GM12864 (cell line): ENCODE measurements around the gene TCF23.
"Not testable (repeated sequence)": the region's sequence is repeated elsewhere in the genome, so short reads cannot be mapped to it uniquely, and the experiment has no call there.

Experiments
- DNase-seq: peaks from one replicate; pipeline ENCODE4 v3.0.0-alpha.2; 2011; ENCODE audit warnings: low read depth
- H3K4me3 ChIP-seq: 2 replicates; pipeline ENCODE4 v1.5.1; 2011; ENCODE audit warnings: mild to moderate bottlenecking, low read depth, low read length, control low read depth
- TF ChIP-seq, protein P1 (sequence below): IDR thresholded peaks from 2 replicates; pipeline ENCODE4 v1.5.1; 2011; ENCODE audit warnings: low read depth, mild to moderate bottlenecking, moderate library complexity, low read length, control low read depth, inconsistent platforms; ENCODE audit errors: missing control alignments

TCF23 gene

DNA sequence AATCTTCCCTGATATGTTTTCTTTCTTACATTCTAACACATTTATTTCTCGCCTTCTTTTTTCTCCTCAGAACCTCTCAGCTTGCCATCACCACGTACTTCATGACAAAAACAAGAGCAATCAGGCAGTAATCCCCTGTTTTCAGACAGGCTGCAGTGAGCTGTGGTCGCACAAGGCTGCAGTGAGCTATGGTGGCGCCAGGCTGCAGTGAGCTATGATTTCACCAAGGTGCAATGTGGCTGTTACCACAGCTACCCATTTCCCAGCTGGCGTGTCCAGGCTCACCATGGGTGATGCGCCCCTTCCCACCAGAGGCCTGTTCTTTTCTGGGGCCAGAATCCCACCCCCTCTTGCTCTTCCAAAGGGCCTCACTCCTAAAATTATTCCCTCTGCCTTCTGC, 25.8 kb downstream of the TCF23 start:
- TF ChIP-seq, protein P1, sequence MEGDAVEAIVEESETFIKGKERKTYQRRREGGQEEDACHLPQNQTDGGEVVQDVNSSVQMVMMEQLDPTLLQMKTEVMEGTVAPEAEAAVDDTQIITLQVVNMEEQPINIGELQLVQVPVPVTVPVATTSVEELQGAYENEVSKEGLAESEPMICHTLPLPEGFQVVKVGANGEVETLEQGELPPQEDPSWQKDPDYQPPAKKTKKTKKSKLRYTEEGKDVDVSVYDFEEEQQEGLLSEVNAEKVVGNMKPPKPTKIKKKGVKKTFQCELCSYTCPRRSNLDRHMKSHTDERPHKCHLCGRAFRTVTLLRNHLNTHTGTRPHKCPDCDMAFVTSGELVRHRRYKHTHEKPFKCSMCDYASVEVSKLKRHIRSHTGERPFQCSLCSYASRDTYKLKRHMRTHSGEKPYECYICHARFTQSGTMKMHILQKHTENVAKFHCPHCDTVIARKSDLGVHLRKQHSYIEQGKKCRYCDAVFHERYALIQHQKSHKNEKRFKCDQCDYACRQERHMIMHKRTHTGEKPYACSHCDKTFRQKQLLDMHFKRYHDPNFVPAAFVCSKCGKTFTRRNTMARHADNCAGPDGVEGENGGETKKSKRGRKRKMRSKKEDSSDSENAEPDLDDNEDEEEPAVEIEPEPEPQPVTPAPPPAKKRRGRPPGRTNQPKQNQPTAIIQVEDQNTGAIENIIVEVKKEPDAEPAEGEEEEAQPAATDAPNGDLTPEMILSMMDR: no peak
- no peak overlapping the region for H3K4me3 ChIP-seq
- DNase-seq: no peak

DNA sequence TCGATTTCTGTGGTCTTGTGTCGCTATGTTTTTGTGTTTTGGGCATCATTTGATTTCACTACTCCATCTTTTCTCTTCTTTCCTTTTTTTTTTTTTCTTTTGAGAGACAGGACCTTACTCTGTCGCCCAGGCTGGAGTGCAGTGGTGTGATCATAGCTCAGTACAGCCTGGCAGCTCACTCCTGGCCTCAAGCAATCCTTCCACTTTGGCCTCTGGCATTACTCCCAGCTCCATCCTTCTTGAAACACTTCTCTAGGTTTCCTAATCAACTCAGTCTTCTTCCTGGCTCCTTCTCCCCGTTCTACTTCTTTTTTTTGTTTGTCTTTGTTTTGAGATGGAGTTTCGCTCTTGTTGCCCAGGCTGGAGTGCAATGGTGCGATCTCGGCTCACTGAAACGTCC, 26.5 kb downstream of the TCF23 start:
- no peak overlapping the region for H3K4me3 ChIP-seq
- TF ChIP-seq, protein P1: no peak
- DNase-seq: no peak

- not testable (repeated sequence) for H3K4me3 ChIP-seq, DNase-seq
These were observed 27.0 kb downstream of the TCF23 start for GRCh38 chr2:27175781-27176180.

DNA sequence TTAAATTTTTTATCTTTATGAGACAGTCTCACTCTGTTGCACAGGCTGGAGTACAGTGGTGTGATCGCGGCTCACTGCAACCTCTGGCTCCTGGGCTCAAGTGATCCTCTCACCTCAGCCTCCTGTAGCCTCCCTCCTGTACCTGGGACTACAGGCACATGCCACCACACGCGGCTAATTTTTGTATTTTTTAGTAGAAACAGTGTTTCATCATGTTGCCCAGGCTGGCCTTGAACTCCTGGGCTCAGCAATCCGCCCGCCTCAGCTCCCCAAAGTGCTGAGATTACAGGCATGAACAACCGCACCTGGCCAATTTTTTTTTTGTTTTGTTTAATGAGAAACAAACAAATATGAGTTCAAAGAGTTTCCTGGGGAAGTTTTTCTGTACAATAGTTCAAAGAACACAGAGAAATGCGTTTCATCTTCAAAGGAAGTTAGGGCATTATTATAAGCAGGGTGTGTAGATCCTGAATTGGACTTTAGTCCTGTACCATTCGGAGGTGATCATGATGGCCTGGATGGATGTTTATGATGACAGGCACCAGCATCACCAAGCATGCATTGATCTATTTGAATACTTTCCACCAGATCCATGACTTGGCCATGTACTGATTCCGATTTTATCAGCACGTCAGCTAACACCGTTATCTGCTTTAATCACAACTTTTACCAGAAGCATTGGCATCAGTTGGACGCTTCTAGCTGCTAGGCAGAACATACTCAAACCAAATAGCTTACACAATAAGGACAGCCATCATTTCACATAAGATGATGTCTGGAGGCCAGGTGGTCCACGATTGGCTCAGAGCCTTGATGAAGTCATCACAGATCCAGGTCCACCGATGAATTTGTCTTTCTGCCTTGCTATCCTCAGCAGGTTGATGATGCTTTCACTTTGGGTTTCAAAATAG, 28.9 kb downstream of the TCF23 start:
- TF ChIP-seq, protein P1: no peak
- no peak for DNase-seq
- H3K4me3 ChIP-seq: no peak overlapping the region

DNA sequence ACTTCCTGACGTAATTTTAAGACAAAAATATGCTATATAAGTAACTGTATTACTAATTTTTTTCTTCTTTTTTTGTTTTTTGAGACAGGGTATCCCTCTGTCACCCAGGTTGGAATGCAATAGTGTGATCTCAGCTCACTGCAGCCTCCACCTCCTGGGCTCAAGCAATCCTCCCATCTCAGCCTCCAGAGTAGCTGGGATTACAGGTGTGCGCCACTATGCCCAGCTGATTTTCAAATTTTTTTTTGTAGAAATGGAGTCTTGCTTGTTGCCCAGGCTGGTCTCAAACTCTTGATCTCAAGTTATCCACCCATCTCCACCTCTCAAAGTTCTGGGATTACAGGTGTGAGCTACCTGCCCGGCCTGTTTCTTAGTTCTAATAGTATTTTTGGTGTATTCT, 29.7 kb downstream of the TCF23 start:
- no peak for DNase-seq
- no peak overlapping the region for H3K4me3 ChIP-seq
- TF ChIP-seq, protein P1: no peak

DNA sequence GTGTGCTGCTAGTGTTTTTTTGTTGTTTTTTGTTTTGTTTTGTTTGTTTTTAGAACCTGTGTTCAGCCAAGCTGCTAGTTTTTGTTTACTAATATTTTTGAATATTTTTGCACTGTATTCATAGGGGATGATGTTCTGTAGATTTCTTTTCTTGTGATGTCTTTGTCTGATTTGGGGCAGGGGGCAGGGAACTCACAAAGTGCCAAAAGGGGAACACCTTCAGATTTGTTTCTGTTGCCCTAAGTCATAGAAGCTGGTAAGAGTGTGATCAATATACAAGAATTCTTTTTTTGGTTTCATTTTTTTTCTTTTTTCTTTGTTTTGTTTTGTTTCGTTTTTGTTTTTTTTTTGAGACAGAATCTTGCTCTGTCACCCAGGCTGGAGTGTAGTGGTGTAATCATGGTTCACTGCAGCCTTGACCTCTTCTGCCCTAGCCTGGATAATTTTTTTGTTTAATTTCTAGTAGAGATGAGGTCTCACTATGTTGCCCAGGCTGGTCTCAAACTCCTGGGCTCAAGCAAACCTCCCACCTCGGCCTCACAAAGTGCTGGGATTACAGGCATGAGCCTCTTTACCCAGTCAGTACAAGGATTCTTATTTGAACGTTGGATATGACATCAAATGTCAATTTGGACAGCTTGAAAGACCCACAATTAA, 30.7 kb downstream of the TCF23 start:
- TF ChIP-seq, protein P1: no peak
- DNase-seq: no peak
- no peak overlapping the region for H3K4me3 ChIP-seq

DNA sequence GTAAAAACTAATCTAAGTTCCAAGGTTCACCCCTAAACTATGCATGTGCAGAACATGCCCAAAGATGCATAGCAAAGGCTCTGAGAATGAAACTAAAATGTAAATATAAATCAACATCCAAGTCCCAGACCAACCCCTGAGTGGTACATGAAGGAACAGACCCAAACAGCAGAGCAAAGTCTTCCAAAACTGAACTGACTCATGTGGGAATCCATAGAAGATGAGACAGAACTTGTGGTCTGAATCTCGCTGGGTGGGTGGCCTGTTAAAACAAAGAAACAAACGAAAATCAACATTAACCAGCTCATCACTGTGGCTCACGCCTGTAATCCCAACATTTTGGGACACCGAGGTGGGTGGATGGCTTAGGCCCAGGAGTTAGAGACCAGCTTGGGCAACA, 33.5 kb downstream of the TCF23 start:
- no peak for DNase-seq
- TF ChIP-seq, protein P1: no peak
- no peak overlapping the region for H3K4me3 ChIP-seq
